ENCODE data around the gene PNCK.

DNA sequence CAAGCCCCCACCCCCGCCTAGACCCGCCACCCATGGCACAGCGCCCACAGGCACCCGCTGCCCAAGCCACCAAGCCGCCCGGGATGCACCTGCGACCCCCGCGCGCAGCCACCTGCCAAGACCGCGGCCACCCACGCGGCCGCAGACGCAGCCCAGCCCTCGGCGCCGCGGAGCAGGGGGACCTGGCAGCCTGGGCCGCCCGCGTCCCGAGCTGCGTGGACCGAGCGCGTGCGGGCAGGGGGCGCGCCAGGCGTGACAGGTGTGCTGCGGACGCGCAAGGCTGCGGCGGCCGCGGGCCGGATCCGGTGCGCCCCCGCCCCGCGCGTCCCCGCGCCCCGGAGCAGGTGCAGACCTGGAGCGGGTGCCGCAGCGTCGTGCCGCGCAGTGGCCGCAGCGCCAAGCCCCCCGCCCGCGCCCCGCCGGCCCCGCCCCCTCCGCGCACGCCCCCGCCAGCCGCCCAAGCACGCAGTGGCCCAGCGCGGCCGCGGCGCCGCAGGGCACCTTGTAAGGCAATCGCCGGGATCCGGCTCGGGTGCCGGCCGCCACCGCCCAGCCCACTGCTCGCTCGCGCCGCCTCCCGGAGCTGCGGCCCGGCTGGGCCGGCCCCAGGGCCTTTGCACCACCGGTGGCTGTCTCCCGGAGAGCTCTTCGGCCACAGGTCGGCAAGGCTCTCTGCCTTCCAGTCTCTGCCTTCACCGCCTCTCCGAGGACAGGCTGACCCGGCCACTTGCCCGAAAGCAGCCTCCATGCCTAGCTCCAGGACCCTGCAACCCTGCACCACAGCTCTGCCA, at the start of gene PNCK:
- TF ChIP-seq, protein P1, sequence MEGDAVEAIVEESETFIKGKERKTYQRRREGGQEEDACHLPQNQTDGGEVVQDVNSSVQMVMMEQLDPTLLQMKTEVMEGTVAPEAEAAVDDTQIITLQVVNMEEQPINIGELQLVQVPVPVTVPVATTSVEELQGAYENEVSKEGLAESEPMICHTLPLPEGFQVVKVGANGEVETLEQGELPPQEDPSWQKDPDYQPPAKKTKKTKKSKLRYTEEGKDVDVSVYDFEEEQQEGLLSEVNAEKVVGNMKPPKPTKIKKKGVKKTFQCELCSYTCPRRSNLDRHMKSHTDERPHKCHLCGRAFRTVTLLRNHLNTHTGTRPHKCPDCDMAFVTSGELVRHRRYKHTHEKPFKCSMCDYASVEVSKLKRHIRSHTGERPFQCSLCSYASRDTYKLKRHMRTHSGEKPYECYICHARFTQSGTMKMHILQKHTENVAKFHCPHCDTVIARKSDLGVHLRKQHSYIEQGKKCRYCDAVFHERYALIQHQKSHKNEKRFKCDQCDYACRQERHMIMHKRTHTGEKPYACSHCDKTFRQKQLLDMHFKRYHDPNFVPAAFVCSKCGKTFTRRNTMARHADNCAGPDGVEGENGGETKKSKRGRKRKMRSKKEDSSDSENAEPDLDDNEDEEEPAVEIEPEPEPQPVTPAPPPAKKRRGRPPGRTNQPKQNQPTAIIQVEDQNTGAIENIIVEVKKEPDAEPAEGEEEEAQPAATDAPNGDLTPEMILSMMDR (IDR thresholded peaks at IDR 0.05), result no peak
- TF ChIP-seq POLR2A (IDR thresholded peaks at IDR 0.05) (no peak), POLR2AphosphoS5 (IDR thresholded peaks at IDR 0.05) (no peak)

Data from breast epithelium (tissue), 3 donors.